ENCODE results near the gene PRKG2.

Gene PRKG2

DNA sequence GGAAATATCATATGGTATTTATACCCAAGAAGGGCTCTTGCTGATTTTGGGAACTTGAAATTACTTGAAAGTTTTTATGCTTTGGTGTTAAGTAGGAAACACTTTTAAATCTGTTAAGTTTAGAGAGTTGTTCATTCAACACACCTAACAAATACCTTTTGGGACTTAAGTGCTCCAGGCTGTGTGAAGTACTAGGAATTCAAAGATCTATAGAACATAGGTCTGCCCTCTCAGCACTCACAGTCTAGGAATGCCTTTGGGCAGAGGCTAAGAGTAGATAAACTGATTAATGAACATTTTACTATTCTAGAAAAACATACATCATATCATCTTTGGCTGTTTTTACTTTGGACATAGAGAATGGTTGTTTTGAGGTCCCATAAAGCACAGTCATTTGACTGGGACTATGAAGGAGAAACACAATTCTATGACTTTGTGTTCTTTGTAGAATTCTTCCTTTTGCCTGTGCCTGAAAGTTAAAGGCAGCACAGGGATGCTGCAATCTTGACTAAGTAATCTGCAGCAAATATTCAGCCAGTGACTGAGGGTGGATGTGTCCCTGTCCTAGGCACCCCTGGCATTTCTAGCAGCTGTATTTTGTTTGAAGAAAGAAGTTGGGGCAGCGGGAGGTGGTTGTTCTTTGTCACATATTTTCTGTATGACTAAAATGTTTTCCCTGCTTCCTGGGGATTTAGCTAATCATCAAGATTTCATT, 176.2 kb downstream of the PRKG2 start:
- no peak for DNase-seq (ENCODE audit: low read depth)

Data from activated T-cell treated with anti-CD3 and anti-CD28 coated beads for 24 hours (primary cell).